ENCODE results near the gene PRIMA1. TPM values are rescaled to one million over a fixed set of nuclear protein-coding genes. Genes with fewer than 3 reads are reported as not detected.

PRIMA1 gene
- total and polyA plus RNA-seq, 2 experiments from 2014 or later, result 2.1 to 3.5 TPM

- no peaks in the 10 kb centered on the region for H3K27me3 ChIP-seq (ENCODE audit: insufficient read depth)
- no peaks in the 10 kb centered on the region for H3F3A ChIP-seq (replicated peaks; ENCODE audit: low read depth)
- ATAC-seq (no peak), DNase-seq (ENCODE audit: low spot score) (no peak)
- Mint-ChIP-seq H3K4me3 (no peak overlapping the region), H3K27me3 (ENCODE audit: insufficient read depth, low read depth, poor library complexity) (peaks cover 7% of the 10 kb centered on the region), H3K27ac (no peak overlapping the region), H3K9me3 (no peaks in the 10 kb centered on the region), H3K36me3 (ENCODE audit: low read depth) (no peaks in the 10 kb centered on the region), H3K4me1 (peaks cover 22% of the 10 kb centered on the region)
- H3K9me2 ChIP-seq (ENCODE audit: insufficient read depth), result no peaks in the 10 kb centered on the region
- H3K27ac ChIP-seq (ENCODE audit: low read depth), result no peak overlapping the region
- H2AFZ ChIP-seq, result no peak overlapping the region
- H4K20me1 ChIP-seq (replicated peaks; ENCODE audit: insufficient read depth), result no peaks in the 10 kb centered on the region
- H3K4me1 ChIP-seq (ENCODE audit: insufficient read depth), result no peaks in the 10 kb centered on the region; the same call in 1 of the 2 replicates
- no peaks in the 10 kb centered on the region for H3K79me2 ChIP-seq (replicated peaks; ENCODE audit: insufficient read depth)
- no peak overlapping the region for H3K4me3 ChIP-seq
- no peak overlapping the region for H3K4me2 ChIP-seq
- no peak for TF ChIP-seq NANOG (IDR thresholded peaks at IDR 0.05; ENCODE audit: borderline replicate concordance)
- no peak for TF ChIP-seq POLR2AphosphoS5 (IDR thresholded peaks at IDR 0.05; ENCODE audit: low read depth)
- TF ChIP-seq CTCF (conservative IDR thresholded peaks at IDR 0.05; ENCODE audit: low read depth in 2 of 2), result no peak
- no peak for TF ChIP-seq JUNB (IDR thresholded peaks at IDR 0.05; ENCODE audit: unreplicated experiment)
- no peak for TF ChIP-seq STAT1 (IDR thresholded peaks at IDR 0.05; ENCODE audit: unreplicated experiment)
- TF ChIP-seq REST (IDR thresholded peaks at IDR 0.05; ENCODE audit: unreplicated experiment), result no peak
- no peak for TF ChIP-seq CREB1 (CRISPR knock-in tag; IDR thresholded peaks at IDR 0.05; ENCODE audit: low read depth)
- TF ChIP-seq ZNF114 (CRISPR knock-in tag; IDR thresholded peaks at IDR 0.05), result no peak
- no peak for TF ChIP-seq ZNF331 (CRISPR knock-in tag; IDR thresholded peaks at IDR 0.05; ENCODE audit: low read depth)
- TF ChIP-seq EZH2 (IDR thresholded peaks at IDR 0.05; ENCODE audit: low read depth, unreplicated experiment), result no peak
- no peak for TF ChIP-seq EZH2phosphoT487 (IDR thresholded peaks at IDR 0.05; ENCODE audit: unreplicated experiment)
- TF ChIP-seq ZNF462 (CRISPR knock-in tag; IDR thresholded peaks at IDR 0.05), result no peak
- TF ChIP-seq ETS1 (IDR thresholded peaks at IDR 0.05), result no peak
- H3K36me3 ChIP-seq (ENCODE audit: insufficient read depth), result no peaks in the 10 kb centered on the region
Measured at GRCh38 chr14:93709249-93709648, 79.0 kb downstream of the PRIMA1 start.

Data from GM23338 (cell line).